ENCODE measurements around the gene GABPB1. TPM values are rescaled to one million over a fixed set of nuclear protein-coding genes. Genes with fewer than 3 reads are reported as not detected.
"Not testable (repeated sequence)": the region's sequence is repeated elsewhere in the genome, so short reads cannot be mapped to it uniquely, and the experiment has no call there.

Gene GABPB1
- polyA plus RNA-seq (ENCODE audit: insufficient read length) = 16.2 TPM

DNA sequence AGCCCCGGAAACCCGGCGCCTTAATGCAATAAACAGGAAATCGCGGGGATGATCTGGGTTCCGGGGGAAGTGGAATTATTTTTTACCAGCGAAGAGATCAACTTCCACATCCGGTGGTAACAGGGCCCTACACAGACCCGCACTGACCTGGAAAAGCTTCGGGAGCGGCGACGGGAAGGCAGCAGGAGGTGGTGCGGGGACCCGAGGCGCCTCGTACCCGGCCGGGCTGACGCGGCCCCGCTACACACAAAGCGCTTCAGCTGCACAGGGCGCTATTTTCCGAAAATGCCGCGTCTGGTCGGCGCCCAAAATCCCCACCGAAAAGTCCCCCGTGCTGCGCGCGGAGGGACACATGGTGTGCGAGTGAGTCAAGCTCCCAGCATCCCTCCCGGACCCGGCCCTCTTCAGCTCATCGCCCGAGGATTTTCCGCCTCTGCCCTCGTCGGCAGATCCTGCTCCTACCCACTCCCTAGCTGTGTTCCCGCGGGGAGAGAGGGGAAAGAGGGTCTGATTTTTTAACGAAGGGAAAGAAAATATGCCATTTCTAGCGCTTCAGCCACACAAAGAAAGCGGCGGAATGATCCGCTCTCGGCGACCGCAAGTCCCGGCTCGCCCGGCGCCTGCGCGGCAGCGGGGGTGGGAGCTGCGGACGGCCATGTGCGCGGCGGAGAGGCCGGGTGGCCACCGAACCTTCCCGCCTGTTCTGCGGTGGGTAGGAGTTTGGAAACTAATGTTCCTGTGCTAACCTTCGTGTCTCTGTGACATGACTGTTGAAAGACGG, at the start of gene GABPB1:
GABPB1 (minus strand) TSS at position 361 of the 781 bp plus-strand sequence. CDS start 45,400 bp downstream, outside the sequence.
- peak; percentile 81 for DNase-seq (ENCODE audit: low read depth)

DNA sequence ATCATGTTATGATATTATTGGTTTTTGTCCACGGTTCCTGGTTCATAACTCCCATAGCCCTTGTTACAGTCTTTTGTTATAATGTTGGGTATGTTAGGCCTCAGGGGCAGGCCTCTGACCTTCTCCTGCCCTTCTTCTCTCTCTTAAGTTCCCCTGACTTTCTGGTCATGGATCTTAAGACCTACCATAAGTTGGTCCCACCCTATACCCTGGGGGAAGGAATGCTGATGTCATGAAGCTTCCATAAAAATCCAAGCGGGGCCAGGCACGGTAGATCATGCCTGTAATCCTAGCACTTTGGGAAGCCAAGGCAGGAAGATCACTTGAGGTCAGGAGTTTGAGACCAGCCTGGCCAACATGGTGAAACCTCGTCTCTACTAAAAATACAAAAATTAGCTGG, 36.6 kb upstream of the GABPB1 start:
- not testable (repeated sequence) for DNase-seq (ENCODE audit: low read depth)

DNA sequence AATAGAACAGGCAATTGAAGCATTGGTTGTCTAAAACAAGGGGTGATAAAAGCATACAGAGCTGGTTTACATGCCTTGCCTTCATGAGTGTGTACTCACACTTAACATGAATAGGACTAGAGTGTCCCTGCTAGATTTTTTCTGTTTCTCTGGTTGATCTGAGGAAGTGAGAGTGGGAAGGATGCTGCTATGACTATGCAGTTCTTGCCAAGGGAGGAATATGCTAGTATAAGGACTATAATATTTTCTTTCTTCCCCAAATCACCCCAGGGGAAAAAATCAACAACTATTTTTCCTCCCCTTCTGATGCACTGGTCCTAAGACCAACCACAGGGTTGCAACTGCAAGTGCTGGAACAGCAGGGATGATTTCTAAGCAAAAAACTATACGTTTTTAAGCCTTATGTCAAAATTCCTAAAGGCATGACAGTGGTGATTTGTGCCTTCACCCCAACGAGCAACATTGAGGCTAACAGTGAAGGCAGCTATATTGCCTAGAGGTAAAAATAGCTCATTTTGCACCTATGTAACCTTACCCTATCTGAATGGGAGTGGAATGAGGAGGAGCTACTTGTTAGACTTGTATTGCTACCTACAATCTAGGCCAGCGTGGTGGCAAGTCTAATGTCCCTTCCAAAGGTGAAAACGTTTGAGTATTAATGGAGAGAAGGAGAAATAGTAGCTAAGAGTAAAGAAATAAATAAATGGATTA, 35.7 kb upstream of the GABPB1 start:
- DNase-seq (ENCODE audit: low read depth) = peak; percentile 13

DNA sequence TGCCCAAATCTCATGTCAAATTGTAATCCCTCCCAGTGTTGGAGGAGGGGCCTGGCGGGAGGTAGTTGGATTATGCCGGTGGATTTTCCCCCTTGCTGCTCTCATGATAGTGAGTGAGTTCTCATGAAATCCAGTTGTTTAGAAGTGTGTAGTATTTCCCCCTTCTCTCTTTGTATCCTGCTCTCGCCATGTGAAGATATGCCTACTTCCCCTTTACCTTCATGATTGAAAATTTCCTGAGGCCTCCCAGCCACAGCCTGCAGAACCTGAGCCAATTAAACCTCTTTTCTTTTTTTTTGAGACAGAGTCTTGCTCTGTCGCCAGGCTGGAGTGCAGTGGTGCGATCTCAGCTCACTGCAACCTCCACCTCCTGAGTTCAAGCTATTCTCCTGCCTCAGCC, 27.4 kb upstream of the GABPB1 start:
- DNase-seq (ENCODE audit: low read depth) = not testable (repeated sequence)

DNA sequence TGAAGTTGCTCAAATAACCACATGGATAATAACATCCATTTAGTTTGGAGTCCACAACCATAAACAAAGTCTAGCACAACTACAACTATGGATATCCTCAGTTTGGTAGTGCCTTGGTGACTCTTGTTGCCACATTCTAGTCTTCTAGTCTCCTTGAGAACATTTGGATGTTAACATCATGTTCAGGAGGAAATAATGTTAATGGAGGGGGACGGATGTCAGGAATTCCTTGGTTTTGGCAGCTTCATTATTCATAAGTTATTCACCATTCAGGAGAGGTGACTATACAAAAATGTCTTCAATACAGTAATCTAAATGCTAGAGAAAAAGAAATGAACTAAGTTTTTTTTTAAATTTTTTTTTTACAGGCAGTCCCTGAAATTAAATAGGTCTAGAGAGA, 26.4 kb upstream of the GABPB1 start:
- DNase-seq (ENCODE audit: low read depth) = no peak

DNA sequence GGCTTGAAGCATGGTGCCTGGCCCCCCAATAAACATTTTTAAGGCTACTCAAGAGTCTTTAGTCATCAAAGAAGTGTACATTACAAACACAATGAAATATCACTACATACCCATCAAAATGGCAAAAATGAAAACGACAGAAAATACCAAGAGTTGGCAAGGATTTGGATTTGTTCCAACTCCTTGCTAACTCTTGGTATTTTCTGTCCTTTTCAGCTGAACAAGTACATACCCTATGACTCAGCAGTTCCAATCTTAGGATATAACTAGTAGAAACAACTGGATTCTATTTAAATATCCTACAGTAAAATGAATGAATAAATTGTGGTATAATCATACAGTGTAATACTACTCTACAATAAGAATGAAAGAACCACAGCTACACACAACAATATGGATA, 25.1 kb upstream of the GABPB1 start:
- no peak for DNase-seq (ENCODE audit: low read depth)

DNA sequence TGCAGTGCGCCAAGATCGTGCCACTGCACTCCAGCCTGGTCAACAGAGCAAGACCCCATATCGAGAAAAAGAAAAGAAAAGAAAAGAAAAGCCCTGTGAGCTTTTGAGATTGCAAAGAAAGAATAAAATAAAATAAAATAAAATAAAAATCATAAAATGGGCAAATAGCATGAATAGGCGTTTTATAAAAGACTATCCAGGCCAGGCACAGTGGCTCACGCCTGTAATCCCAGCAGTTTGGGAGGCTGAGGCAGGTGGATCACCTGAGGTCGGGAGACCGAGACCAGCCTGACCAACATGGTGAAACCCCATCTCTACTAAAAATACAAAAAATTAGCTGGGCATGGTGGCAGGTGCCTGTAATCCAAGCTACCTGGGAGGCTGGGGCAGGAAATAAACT, 24.4 kb upstream of the GABPB1 start:
- DNase-seq (ENCODE audit: low read depth) = not testable (repeated sequence)

DNA sequence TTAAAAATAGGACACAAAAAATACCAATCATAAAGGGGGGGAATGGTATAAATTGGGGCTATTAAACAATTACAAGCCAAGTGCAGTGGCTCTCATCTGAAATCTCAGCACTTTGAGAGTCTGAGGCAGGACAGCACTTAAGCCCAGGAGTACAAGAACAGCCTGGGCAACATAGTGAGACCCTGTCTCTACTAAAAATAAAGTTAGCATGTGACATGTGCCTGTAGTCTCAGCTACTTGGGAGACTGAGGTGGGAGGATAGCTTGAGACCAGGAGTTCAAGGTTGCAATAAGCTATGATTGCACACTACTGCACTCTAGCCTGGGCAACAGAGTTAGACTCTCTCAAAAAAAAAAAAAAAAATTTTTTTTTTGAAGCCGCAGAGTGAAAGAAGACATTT, 23.8 kb upstream of the GABPB1 start:
- no peak for DNase-seq (ENCODE audit: low read depth)

DNA sequence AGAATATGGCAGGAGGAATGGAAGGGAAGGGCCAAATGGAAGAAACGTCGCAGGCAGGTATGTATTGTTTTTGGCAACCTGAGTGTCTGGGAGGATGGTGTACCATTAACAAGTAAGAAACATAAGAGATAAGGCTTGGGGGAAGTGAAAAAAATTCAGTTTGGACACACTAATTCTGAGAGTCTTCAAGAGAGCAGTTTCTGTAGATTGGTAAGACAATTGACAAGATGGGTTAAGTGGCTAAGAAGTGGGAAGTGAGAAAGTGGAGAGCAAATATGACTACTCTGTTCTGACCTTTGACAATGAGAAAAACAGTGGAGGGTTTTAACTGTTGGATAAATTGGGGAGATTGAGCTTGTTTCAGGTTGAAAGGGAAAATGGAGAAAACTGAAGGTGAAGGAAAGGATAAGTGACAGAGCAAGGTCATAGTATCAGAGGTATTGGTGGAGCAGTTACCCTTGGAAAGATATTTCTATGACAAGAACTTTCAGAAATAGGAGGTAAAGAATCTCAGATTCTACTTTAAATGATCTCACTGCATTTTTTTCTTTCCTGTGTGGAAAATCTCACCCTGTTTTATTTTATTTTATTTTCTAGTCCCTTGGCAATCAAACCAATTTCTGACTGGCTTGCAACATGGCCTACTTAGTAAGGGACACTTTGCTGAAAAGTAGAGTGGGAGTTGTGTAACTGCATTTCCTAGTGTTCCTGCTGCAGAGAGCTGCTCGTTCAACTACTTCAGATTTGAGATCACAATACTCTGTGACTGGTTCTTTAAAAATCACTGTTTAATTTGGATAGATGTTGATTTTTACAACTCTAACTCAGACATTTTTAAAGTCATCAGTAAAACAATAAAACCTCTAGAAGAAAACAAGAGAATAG, 23.1 kb upstream of the GABPB1 start:
- no peak for DNase-seq (ENCODE audit: low read depth)

DNA sequence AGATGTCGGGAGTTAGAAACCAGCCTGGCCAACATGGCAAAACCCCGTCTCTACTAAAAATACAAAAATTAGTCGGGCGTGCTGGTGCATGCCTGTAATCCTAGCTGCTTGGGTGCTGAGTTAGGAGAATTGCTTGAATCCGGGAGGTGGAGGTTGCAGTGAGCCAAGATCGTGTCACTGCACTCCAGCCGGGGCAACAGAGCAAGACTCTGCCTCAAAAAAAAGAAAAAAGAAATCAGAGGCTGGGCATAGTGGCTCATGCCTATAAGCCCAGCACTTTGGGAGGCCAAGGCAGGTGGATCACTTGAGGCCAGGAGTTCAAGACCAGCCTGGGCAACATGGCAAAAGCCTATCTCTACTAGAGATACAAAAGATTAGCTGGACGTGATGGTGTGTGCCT, 14.6 kb upstream of the GABPB1 start:
- DNase-seq (ENCODE audit: low read depth) = not testable (repeated sequence)

DNA sequence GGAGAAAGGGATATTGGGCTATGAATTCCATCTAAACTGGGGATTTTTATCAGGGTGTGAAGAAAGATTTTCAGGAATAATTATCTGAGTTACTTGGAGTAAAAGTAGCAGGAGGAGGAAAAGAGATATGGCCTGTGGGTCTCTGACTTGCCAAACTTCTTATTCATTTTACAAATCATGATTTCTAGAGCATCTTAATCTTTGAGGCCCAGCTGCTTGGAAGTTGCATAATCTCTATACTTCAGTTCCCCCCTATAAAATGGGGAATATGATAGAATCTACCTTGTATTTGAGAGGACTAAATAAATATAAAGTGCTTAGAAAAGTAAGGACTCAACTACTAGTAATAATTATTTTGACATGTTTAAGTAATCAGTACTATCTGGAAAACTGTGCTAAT, 11.0 kb upstream of the GABPB1 start:
- no peak for DNase-seq (ENCODE audit: low read depth)

DNA sequence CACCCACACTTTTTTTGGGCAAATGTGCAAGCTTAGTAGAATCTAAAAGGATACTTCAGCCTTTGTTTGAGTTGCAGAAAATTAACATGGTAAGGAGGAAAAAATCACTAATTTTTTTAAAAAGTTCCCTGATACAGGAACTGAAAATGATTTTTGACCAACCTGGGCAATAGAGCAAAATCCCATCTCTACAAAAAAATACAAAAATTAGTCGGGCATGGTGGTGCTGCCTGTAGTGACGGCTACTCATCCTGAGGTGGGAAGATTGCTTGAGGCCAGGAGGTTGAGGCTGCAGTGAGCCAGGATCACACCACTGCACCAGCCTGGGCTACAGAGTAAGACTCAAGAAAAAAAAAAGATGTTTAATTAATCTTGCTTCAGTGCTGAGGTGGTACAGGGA, 10.6 kb upstream of the GABPB1 start:
- DNase-seq (ENCODE audit: low read depth) = no peak

DNA sequence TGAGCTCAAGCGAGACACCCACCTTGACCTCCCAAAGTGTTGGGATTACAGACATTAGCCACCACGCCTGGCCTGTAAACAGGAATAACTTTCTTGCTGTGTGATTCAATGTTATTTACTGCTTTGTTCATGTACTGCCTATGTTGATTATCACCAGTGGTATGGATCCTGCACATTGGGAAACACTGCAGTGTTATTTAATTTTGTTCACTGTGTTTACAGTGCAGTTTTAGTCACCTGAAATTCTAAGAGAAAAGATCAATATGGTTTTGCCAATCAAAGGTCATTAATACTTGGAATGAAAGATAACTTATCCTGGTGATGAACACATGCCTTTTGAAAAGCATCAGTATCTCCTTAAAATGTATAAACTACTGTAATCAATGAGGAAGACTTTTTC, 8.6 kb upstream of the GABPB1 start:
- DNase-seq (ENCODE audit: low read depth) = no peak

DNA sequence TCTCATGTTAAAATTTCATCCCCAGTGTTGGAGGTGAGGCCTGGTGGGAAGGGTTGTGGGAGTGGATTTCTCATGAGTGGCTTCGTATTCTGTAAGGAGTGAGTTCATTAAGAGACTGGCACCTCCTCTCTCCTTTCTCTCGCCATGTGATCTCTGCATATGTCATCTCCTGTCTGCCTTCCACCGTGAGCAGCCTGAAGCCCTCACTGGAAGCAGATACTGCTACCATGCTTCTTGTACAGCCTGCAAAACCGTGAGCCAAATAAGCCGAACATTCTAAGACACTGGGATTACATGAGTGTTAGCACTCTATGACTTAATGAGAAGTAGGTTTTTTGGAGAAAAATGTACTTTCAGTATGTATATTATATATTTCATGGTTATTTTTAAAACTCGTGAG, 6.8 kb upstream of the GABPB1 start:
- DNase-seq (ENCODE audit: low read depth) = no peak

DNA sequence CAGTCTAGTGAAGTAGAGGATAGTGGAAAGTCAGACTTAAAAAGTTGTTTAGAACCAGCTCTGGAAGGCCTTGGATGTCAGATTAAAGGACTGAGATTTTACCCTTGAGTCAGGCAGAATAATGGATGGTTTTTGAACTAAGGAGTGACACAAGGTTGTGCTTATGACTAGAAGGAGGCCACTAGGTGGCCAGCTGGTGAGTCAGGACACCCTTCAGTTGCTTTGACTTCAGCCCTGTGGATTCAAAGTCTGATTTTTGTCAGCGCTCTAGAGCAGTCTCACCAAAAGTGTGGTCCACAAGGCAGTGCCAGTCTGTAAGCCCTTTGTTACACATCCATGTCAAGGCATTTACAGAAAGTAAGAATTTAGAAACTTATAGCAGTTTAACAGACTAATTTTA, 3.8 kb upstream of the GABPB1 start:
- DNase-seq (ENCODE audit: low read depth) = no peak

DNA sequence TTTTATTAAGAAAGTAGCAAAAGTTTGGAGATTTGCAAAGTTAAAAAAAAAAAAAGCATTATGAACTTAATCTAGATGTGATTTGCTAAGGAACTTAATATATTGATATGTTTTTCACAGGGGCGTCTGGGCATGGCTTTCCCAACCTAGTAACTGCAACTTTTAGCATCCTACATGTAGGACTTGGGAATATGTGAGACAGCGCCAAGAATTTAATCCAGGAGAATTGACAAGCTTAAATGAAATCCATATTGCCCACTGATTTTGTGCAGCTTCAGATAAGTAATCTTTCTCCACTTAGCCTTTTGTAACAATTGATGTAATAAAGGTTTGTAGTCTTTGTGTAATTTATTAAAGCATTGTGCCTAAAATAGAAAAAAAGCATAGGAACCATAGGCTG, 982 bp upstream of the GABPB1 start:
- DNase-seq (ENCODE audit: low read depth) = no peak

DNA sequence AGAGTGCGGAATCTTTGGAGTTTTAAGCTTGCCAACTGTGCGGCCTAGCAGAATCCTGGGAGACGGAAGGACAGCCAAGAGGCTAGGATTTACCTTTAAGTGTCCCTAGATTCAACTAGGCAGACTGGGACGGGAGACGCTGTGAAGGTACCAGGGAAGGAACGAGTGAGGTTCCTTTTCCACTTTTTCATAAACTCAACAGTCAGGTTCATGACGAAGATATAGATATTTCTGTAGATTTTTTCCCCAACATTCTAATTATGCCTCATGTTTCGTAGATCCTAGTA, 564 bp upstream of the GABPB1 start:
- DNase-seq (ENCODE audit: low read depth) = no peak

DNA sequence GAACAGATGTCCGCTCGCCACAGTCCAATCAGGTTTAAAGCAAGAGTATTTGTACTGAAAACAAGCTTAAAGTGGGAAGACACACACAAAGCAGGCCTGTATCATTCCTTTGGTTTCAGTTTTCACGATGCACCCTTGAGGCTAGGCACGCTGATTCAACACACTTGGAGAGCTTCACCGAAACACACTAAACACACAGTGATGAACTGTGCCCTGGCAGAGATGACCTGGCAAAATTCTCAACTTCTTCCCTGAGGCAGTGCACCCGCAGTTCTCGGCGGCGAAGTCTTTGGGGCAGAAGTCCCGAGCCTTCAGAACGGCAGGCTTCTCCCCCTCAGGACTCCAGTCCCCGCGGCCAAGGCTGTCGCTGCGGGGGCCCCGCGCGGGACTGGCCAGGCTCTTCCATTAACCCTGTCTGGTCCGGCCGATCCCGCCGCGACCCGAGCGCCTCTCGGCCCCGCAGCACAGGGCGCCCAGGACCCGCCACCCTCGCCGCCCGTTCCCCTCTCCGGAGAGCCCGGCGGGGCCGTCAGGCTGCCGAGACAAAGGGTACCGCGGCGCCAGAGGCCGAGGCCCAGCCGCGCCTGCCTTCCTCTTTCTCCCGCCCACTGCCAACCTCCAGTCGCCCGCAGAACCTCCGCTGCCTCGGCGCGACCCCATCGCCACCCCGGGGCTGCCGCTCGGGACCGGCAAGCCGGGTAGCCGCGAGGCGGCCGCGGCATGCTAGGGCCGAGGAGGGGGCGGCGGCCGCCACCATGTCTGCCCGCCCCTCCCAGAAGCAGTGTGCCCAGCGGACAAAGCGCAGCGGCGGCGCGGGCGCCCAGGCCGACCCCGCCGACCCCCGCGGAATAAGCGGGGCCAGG, 792 bp downstream of the GABPB1 start:
- peak; percentile 72 for DNase-seq (ENCODE audit: low read depth)

DNA sequence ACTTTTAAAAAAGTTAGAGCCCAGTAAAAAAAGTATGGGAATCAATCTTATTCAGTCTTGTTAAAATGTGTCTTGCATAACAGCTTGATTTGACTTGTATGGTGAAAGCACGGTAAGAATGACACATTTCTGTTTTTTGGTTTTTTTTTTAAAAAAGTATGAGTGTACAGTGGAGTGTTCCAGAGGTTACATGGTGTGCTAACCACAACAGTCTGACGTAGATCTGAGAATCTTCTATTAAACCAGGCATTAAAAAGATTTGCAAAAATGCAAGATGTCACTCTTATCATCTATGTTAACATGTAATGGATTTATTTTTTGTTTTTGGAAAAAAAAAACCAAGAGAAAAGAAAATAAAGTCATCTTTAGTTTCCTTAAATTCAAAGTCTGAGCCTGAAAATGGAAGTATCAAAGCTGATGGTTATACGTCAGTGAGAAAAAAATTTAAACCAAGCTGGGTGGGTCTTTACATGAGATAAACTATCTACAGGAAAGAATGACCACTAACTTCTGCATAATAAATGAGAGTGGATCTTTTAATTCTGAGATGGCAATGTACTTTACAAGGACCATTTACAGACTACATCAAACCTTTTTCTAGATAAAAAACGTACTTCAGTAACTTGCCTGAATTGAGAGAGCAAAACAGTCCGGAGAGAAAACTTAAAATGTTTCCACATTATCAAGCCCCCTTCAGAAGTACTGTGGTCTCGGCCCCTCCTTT, 1.6 kb downstream of the GABPB1 start:
- DNase-seq (ENCODE audit: low read depth) = no peak

DNA sequence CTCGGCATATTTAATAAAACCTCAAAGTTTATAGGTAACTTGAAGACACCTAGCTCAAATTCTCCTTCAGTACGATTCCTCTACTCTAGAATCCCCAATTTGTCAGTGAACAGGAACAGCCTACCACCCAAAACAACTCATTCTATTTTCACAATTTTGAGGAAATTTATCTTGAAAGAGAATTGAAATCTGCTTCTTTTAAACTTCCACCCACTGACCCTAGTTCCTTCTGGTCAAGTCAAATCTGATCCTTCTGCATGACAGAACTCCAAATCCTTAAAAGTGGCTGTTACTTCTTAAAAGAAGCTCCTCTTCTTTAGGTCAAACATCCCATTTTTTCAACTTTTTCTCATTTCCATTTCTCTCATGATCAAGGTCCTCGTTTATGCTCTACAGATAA, 4.4 kb downstream of the GABPB1 start:
- no peak for DNase-seq (ENCODE audit: low read depth)

DNA sequence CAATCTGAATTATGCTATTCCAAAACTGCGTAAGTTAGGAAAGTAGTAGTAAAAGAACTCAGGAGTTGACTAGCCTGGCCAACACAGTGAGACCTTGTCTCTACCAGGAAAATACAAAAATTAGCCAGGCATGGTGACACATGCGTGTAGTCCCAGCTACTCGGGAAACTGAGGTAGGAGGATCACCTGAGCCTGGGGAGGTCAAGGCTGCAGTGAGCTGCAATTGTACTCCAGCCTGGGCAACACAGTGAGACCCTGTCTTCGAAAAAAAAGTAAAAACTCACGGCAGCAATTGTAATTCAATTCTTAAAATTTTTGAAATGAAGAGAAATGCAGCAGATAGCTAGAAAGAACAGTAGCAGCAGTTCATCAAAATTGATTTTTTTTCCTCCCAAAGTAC, 9.7 kb downstream of the GABPB1 start:
- DNase-seq (ENCODE audit: low read depth) = no peak

All from forelimb muscle (tissue), 1 donor.